Ecto neural progenitor cell (in vitro differentiated cells): ENCODE measurements around the gene SBF2.
"Not testable (repeated sequence)": the region's sequence is repeated elsewhere in the genome, so short reads cannot be mapped to it uniquely, and the experiment has no call there.

Source experiments
- DNase-seq: peaks from one replicate; pipeline ENCODE4 v3.0.0-alpha.2; 2018; ENCODE audit warnings: low spot score

SBF2 gene

GRCh38 chr11:10012068-10012467, 282.0 kb downstream of the SBF2 start:
- no peak for DNase-seq

- no peak for DNase-seq
These were observed 288.0 kb downstream of the SBF2 start for GRCh38 chr11:10005955-10006525.

GRCh38 chr11:10004526-10005113, 289.4 kb downstream of the SBF2 start:
- no peak for DNase-seq

- DNase-seq: no peak
These were observed 291.8 kb downstream of the SBF2 start for GRCh38 chr11:10002221-10002620.

GRCh38 chr11:9992306-9992705, 301.7 kb downstream of the SBF2 start:
- DNase-seq: no peak

- no peak for DNase-seq
These were observed 303.6 kb downstream of the SBF2 start for GRCh38 chr11:9990221-9990973.

GRCh38 chr11:9987303-9987702, 306.7 kb downstream of the SBF2 start:
- DNase-seq: not testable (repeated sequence)

- peak; percentile 70 for DNase-seq
These were observed 311.0 kb downstream of the SBF2 start for GRCh38 chr11:9982796-9983579.

GRCh38 chr11:9982127-9982795, 311.8 kb downstream of the SBF2 start:
- DNase-seq: no peak

- DNase-seq: no peak
These were observed 313.1 kb downstream of the SBF2 start for GRCh38 chr11:9980931-9981330.

GRCh38 chr11:9977554-9977953, 316.5 kb downstream of the SBF2 start:
- DNase-seq: no peak

- no peak for DNase-seq
These were observed 319.6 kb downstream of the SBF2 start for GRCh38 chr11:9974375-9974774.

- DNase-seq: no peak
These were observed 320.1 kb downstream of the SBF2 start for GRCh38 chr11:9973921-9974320.

GRCh38 chr11:9972989-9973388, 321.0 kb downstream of the SBF2 start:
- no peak for DNase-seq

- no peak for DNase-seq
These were observed 322.1 kb downstream of the SBF2 start for GRCh38 chr11:9971894-9972293.

GRCh38 chr11:9969068-9969467, 325.0 kb downstream of the SBF2 start:
- no peak for DNase-seq

- no peak for DNase-seq
These were observed 331.3 kb downstream of the SBF2 start for GRCh38 chr11:9962722-9963121.

- no peak for DNase-seq
These were observed 336.9 kb downstream of the SBF2 start for GRCh38 chr11:9957072-9957471.

GRCh38 chr11:9956483-9956882, 337.5 kb downstream of the SBF2 start:
- no peak for DNase-seq

GRCh38 chr11:9955391-9955790, 338.6 kb downstream of the SBF2 start:
- DNase-seq: no peak

GRCh38 chr11:9953994-9954626, 339.9 kb downstream of the SBF2 start:
- no peak for DNase-seq
